NCI-H1417 treated with DMSO at 0.1 percent for 48 hours (cell line): ENCODE results near the gene COL16A1.

Source experiments
- DNase-seq: peaks from one replicate; lab custom pipeline; 2025; lab: John Stamatoyannopoulos, UW

COL16A1 gene

GRCh38 chr1:31646259-31646960 is 57.4 kb downstream of the COL16A1 start:
- DNase-seq: no peak

- no peak for DNase-seq
These were observed 58.6 kb downstream of the COL16A1 start for GRCh38 chr1:31645274-31645568.

DNA sequence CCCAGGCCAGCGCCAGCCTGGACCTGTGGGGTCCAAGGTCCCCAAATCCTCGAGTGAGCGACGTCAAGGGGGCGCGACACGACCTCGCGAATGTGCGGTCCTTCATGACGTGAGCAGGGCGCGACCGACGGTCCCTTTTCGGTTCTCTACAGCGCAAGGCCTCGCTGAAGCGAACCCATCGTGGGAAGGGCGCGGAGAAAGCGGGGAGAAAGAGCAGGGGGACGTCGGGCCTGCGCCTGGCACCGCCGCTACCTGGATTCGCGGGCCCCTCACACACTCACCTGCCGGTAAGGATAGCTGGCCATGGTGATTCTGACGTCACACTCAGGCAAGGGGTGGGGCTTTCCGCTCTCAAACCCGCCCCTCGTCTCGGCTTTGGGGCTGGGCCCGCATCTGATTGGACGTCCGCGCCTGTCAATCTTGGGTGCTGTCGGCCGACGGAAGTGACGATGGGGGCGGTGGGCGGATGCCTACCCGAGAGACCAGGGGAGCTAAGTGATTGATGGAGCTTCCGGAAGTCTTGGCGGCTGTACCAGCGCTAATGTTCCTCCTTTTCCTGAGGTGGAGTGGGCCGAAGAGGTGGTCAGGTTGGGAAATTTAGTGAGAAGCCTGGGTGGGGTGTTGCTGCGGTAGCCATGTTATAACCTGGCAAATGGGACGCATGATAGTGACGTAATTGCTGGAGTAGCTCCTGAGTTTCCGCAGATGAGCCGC is 59.1 kb downstream of the COL16A1 start, which contains the start of gene PEF1:
Gene PEF1 (minus strand): TSS at position 317 of the 714 bp plus-strand sequence. CDS start 12 bp downstream, at position 305.
- peak; percentile 89 for DNase-seq

DNA sequence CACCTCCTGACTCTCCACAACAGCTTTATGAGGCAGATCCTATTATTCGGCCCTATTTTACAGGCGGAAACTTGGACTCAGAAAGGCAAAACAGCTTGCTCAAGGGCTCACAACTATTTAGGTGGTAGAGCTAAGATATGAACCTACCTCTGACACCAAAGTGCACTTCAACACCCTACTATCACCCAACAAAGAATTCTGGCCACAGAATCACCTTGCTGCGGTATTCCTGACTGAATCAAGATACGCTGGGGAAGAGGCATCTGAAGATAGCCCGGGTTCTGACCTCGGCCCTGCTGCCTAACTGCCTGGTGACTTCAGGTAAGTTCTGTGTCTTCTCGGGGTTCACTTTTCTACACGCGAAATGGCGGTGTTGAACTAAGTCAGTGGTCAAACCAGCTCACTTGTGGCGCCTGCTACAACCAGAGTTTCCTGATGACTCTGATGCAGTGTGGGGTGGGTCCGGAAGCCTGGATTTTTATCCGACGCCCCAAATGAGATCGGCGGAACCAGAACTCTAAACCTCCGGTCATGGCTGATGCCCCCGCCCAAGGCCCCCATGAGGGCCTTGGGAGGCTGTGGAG is 59.7 kb downstream of the COL16A1 start:
- DNase-seq: no peak

DNA sequence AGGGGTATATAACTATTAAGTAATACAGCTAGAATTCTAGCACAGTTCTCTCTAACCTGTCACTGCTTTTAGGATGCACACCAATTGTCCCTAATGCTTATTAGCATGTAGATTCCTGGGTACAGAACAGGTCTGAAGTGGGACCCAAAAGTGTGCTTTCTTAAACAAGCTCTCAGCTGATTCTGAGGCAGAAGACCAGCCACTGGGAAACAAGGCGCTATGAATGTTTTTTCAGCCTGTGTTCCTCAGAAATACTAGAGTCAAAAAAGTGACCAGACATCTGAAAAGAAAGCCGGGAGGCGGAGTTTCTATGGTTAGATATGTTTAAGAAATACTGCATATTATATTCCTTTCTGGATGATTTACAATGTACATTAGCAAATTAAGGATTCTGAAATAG is 60.9 kb downstream of the COL16A1 start:
- no peak for DNase-seq

DNA sequence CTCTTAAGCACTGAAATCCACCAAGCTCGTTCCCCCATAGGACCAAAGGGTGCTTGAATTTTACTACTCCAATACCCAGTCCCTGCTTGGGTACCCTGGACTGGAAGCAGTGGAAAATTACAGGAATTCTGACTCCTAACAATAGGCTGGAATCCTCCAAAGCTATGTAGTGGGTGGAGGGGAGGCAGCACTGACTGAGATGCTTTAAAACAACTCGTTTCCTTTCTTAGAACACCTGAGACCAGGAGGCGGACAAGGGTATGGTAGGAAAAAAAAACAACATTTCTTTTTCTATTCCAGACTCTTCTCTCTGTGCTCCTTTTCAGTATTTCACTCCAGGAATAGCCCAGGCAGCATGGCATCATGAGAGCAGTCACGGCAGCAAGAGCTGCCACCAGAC is 61.5 kb downstream of the COL16A1 start:
- no peak for DNase-seq

DNA sequence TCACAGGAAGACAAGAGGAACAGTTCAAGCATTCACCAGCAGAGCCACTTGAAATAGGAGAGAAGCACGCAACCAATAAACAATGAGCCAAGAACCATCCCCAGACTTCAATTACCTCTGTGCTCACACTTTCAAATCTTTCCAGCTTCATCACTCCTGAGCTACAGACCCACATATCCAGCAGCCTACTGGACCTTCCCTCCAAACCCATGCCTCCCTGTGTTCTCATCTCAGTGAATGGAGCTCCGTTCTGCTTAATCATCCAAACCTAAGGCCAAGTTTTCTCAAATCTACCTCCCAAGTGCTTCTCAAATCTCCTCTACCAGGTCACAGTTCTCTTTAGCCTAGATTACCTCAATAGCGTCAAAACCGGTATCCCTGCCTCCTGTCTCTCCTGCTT is 62.9 kb downstream of the COL16A1 start:
- DNase-seq: no peak

- DNase-seq: no peak
These were observed 63.6 kb downstream of the COL16A1 start for GRCh38 chr1:31640179-31640578.

DNA sequence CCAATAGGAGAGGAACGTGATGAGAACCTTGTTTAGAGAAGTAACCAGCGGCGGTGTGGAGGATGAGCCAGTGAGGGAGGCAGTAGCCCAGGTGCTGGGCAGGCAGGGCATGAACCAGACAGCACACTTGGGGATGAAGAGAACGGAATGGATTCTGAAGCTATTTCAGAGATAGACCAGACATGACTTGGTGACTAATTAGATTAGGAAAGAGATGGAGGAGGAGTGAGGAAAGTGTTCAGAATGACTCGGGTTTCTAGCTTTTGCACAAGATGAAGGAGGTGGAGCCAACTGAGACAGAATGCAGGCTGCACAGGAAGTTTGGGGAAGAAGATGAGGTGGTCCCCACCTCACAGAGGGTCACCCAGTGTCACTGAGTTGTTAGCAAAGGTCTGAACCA is 64.3 kb downstream of the COL16A1 start:
- no peak for DNase-seq

DNA sequence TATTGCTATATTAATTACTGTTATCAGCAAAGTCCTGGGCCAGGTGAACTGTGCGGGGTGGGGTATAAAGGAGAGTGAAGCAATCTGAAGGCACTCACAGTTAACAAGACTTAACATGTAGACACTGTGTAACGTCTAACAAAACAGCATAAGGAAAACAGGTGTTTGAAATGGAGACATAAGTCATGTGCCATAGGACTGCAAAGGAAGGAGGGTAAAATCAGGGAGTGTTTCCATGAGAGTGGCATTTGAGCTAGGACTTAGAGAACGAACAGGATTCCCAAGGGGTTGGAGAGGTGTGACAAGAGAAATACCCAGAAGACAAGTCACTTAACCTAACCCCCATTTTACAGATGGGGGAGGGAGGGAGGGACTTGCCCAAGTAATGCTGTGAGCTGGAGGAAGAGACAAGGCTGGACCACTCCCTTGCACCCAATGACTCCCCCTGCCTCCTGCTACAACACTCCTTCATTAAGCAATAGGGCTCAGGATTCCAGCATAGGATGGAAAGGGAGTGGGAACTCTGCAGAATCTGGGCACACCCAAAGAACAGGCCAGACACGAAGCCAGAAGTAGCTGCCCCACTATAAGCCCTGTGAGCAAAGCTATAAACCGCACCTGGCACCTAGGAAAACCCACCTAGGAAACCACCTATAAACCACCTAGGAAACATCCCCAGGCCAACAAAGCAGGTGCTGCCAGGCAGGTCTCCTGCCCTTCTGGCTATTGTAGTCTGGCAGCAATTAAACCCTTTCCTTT is 65.7 kb downstream of the COL16A1 start:
- no peak for DNase-seq

- no peak for DNase-seq
These were observed 70.7 kb downstream of the COL16A1 start for GRCh38 chr1:31633117-31633516.

DNA sequence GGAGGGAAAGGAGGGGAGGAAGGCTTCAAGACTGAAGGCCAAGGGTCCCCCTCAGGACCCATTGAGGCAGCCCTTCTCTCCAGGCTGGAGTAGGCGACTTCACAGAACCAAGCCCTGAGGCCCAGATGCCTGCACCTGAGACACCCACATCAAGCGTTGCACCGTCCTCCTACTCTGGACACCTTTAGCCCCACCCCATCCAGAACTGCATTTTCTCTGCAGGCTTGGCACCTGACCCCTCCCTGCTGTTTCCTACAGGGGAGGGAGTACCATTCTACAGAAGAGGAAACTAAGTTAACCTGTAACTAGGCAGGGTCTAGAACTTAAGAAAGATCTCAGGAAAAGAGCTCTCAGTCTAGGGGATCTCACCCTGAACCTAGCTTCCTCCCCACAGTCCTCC is 71.2 kb downstream of the COL16A1 start:
- no peak for DNase-seq

DNA sequence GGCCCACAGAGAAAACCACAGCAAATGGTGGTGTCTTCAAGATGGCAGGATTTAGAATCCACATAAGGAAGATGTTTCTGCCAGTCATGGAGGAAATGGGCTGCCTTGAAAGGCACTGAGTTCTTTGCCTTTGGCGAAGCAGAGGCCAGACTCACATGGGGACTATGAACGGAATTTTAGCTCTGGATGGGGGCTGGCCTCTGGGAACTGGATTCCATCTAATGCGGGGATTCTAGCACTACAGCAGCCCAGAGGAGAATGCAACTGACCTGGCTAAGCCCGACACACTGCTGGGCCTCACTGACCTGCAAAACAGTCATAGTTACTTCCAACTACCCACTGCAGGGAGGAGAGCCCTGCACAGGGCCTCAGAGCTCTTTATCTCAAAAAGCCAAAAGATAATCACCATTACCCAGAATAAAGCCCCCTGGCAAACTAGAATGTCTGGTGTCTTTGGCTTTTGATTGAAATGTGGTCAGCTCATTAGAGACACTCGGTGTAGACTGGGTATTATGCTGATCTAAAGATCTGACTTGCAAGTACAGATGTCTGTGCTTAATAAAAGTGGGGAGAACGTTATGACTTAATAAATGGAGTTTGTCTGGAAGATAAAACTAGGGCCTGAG is 74.8 kb downstream of the COL16A1 start:
- DNase-seq: no peak

GRCh38 chr1:31627930-31628559 is 75.8 kb downstream of the COL16A1 start:
- DNase-seq: no peak

DNA sequence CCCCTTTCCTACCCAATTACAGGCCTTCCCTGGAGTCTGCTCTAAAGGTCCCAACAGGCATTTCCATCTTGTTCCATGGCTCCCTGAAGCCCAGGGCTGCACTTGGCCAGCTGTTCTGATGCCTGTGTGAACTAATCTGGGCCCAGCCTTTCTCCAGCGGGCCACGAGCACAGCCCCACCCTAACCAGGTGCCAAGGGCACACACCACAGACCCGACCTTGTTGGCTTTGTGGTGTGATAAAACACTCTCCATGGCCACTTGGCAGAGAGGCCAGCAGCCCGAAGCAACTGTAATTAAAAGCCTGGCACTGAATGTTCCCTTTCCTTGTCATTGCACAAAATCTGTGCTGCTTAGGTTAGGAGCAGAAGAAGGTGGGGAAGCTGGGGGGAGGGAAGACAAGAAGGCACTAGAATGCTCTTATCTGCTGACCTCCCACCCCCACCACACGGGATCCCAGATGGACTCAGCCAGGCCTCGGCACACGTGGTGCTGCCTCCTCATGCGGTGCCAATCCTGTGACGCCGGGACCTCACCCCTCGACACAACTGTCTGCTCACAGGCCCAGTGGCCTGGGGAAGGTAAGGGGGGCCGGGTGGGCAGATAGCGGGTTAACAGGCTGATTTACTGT is 76.4 kb downstream of the COL16A1 start:
- no peak for DNase-seq

DNA sequence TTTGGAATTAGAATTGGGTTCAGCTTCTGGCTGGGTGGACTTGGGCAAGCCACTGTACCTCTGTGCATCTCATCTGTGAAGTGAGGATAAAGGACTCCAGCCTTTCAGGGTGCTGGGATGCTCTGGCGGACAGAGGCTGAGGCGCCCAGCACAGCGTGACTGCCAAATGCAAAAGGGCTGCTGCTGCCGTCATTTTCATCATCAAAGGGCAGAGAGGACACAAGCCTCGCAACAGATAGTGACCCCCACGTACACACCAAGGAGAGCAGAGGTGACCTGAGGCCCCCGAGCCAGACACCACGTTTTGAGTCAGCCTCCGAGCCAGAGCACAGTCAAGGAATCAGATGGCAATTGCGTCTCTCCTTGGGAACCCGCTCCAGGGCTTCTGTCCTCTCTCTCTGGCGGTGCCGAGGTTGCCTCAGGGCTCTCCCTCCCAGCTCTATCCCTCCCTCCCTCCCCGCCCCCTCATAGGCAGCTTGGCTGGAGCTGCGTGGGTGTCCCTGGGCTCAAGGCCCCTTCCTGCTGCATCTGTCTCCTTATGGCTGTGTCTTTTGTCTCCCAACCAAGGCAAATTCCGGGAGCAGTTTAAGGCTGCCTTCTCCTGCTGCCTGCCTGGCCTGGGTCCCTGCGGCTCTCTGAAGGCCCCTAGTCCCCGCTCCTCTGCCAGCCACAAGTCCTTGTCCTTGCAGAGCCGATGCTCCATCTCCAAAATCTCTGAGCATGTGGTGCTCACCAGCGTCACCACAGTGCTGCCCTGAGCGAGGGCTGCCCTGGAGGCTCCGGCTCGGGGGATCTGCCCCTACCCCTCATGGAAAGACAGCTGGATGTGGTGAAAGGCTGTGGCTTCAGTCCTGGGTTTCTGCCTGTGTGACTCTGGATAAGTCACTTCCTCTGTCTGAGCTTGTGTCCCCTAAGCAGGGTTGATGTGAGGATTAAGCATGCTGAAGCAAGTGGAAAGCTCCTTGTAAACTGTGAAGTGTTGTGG is 77.3 kb downstream of the COL16A1 start:
- DNase-seq: no peak

DNA sequence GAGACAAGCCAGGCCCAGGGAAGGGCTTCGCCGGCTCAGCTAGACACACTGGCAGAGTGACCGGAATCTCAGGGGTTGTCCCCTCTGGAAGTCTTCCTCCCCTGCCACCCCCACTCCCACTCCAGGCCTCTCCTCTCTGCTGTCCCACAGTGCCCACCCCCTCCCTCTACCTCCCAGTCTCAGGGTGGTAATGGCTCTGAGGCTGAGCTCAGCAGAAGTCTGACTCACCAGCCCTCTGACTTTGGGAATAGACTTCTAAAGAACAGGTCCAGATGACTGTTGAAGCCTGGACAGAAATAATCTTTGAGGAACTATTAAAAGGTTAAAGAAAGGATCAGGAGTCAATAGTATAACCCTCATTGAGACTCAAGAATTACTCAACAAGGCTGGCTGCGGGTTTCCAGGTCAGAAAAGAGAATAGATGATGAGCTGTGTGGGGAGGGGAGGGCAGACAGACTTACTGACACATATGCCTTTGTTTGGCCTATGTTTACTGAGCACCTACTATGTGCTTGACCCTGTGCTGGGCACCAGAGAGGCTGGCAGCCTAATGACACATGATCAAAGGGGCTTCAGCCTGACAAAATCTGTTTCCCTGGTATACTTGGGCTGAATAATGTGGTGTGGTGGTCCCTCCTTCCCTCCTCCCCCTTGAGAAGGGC is 78.1 kb downstream of the COL16A1 start:
- DNase-seq: no peak

DNA sequence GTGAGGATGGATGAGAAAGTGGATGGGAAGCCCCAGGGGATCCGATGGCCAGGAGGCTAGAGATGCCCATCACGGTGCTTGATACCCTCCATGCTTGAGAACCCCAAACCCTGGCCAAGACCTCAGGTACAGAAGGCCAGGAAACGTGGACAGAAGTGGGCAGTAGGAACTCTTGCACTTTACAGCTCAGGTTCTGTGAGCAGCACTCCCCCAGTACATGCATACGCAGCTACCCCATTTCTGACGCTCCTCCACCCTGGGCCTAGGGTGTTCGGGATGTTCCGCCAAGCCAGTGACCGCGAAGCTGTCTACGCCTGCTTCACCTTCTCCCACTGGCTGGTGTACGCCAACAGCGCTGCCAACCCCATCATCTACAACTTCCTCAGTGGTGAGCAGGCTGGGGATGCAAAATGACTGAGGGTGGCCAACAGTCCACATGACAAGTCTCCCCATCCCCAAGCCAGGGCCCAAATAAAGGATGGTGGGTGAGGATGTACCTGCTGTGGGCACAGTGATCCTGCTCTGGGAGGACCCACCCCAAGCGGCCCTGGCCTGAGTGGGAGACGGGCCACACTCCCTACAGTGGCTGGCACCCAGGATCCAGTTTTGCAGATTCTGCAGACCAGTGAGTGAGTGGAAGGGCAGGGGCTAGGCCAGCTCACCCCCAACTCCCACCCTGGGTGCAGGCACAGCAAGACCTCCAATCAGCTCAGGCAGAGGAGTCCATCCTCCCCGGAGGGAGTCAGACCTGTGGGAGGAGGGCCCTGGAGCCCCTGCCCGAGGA is 78.9 kb downstream of the COL16A1 start:
- no peak for DNase-seq

DNA sequence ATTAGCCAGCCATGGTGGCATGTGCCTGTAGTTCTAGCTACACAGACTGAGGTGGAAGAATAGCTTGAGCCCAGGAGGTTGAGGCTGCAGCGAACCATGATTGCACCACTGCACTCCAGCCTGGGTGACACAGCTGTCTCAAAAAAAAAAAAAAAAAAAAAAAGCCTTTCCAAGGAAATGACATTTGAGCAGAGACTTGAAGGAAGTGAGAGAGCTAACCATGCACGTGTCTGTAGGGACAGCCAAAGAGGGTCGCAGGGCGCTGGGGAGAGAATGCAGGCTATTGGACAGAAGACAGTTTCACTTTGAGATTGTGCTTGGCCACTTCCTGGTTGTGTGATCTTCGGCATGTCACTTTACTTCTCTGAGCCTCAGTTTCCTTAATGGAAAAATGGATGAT is 79.5 kb downstream of the COL16A1 start:
- DNase-seq: no peak
